ENCODE measurements around the gene PLEKHA8. TPM values are rescaled to one million over a fixed set of nuclear protein-coding genes. Genes with fewer than 3 reads are reported as not detected.

PLEKHA8 gene
- total RNA-seq, 1 experiment from 2014 or later: 38.1 TPM

DNA sequence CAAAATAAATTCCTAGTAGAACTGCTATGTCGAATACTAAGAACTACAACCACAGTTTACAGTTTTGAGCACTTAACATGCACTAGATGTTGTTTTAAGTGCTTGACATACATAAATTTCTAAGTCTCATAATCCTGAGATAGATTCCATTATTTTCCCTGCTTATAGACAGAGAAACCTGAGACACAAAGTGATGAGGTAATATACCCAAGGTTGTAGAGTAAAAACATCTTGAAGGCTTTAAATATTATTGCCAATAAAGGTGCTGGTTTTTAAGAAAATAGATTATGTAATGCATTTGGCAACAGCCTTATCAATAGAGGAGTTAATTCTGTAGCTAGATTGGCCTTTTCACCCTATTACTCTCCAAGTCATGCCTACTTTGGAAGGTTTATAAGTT lies 48.2 kb downstream of the PLEKHA8 start:
- H3K9me3 Mint-ChIP-seq: no peaks in the 10 kb centered on the region
- ChIA-PET CTCF (interaction anchor here (1.0 kb wide), 1 partner anchor 155 kb away, joined by 3 read pairs; no protein-coding TSS in a partner anchor), POLR2A (no interaction called here)
- H3K27me3 Mint-ChIP-seq (ENCODE audit: low read depth): no peaks in the 10 kb centered on the region
- no peak overlapping the region for H3K4me3 Mint-ChIP-seq
- DNase-seq (ENCODE audit: low spot score): no peak
- ATAC-seq: no peak
- peaks cover 18% of the 10 kb centered on the region for H3K4me1 Mint-ChIP-seq
- H3K36me3 Mint-ChIP-seq: peaks cover 18% of the 10 kb centered on the region
- H3K27ac Mint-ChIP-seq: no peak overlapping the region
- TF ChIP-seq, protein P1, sequence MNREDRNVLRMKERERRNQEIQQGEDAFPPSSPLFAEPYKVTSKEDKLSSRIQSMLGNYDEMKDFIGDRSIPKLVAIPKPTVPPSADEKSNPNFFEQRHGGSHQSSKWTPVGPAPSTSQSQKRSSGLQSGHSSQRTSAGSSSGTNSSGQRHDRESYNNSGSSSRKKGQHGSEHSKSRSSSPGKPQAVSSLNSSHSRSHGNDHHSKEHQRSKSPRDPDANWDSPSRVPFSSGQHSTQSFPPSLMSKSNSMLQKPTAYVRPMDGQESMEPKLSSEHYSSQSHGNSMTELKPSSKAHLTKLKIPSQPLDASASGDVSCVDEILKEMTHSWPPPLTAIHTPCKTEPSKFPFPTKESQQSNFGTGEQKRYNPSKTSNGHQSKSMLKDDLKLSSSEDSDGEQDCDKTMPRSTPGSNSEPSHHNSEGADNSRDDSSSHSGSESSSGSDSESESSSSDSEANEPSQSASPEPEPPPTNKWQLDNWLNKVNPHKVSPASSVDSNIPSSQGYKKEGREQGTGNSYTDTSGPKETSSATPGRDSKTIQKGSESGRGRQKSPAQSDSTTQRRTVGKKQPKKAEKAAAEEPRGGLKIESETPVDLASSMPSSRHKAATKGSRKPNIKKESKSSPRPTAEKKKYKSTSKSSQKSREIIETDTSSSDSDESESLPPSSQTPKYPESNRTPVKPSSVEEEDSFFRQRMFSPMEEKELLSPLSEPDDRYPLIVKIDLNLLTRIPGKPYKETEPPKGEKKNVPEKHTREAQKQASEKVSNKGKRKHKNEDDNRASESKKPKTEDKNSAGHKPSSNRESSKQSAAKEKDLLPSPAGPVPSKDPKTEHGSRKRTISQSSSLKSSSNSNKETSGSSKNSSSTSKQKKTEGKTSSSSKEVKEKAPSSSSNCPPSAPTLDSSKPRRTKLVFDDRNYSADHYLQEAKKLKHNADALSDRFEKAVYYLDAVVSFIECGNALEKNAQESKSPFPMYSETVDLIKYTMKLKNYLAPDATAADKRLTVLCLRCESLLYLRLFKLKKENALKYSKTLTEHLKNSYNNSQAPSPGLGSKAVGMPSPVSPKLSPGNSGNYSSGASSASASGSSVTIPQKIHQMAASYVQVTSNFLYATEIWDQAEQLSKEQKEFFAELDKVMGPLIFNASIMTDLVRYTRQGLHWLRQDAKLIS (CRISPR knock-in tag; IDR thresholded peaks at IDR 0.05; ENCODE audit: borderline replicate concordance): no peak
- no peak for TF ChIP-seq ZNF219 (CRISPR knock-in tag; IDR thresholded peaks at IDR 0.05; ENCODE audit: borderline replicate concordance)
- no peak for TF ChIP-seq MXD4 (CRISPR knock-in tag; IDR thresholded peaks at IDR 0.05; ENCODE audit: borderline replicate concordance)
- TF ChIP-seq, protein P2, sequence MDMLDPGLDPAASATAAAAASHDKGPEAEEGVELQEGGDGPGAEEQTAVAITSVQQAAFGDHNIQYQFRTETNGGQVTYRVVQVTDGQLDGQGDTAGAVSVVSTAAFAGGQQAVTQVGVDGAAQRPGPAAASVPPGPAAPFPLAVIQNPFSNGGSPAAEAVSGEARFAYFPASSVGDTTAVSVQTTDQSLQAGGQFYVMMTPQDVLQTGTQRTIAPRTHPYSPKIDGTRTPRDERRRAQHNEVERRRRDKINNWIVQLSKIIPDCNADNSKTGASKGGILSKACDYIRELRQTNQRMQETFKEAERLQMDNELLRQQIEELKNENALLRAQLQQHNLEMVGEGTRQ (CRISPR knock-in tag; IDR thresholded peaks at IDR 0.05): no peak
- TF ChIP-seq ZNF423 (CRISPR knock-in tag; IDR thresholded peaks at IDR 0.05): no peak
- TF ChIP-seq, protein P3, sequence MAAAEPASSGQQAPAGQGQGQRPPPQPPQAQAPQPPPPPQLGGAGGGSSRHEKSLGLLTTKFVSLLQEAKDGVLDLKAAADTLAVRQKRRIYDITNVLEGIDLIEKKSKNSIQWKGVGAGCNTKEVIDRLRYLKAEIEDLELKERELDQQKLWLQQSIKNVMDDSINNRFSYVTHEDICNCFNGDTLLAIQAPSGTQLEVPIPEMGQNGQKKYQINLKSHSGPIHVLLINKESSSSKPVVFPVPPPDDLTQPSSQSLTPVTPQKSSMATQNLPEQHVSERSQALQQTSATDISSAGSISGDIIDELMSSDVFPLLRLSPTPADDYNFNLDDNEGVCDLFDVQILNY (CRISPR knock-in tag; IDR thresholded peaks at IDR 0.05): no peak
- TF ChIP-seq TEAD1 (CRISPR knock-in tag; IDR thresholded peaks at IDR 0.05): no peak
- no peak for TF ChIP-seq NR3C1 (CRISPR knock-in tag; conservative IDR thresholded peaks at IDR 0.05; ENCODE audit: low read depth)
- TF ChIP-seq, protein P4, sequence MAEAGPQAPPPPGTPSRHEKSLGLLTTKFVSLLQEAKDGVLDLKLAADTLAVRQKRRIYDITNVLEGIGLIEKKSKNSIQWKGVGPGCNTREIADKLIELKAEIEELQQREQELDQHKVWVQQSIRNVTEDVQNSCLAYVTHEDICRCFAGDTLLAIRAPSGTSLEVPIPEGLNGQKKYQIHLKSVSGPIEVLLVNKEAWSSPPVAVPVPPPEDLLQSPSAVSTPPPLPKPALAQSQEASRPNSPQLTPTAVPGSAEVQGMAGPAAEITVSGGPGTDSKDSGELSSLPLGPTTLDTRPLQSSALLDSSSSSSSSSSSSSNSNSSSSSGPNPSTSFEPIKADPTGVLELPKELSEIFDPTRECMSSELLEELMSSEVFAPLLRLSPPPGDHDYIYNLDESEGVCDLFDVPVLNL (CRISPR knock-in tag; IDR thresholded peaks at IDR 0.05; ENCODE audit: borderline replicate concordance, low read depth): no peak
- TF ChIP-seq, protein P5, sequence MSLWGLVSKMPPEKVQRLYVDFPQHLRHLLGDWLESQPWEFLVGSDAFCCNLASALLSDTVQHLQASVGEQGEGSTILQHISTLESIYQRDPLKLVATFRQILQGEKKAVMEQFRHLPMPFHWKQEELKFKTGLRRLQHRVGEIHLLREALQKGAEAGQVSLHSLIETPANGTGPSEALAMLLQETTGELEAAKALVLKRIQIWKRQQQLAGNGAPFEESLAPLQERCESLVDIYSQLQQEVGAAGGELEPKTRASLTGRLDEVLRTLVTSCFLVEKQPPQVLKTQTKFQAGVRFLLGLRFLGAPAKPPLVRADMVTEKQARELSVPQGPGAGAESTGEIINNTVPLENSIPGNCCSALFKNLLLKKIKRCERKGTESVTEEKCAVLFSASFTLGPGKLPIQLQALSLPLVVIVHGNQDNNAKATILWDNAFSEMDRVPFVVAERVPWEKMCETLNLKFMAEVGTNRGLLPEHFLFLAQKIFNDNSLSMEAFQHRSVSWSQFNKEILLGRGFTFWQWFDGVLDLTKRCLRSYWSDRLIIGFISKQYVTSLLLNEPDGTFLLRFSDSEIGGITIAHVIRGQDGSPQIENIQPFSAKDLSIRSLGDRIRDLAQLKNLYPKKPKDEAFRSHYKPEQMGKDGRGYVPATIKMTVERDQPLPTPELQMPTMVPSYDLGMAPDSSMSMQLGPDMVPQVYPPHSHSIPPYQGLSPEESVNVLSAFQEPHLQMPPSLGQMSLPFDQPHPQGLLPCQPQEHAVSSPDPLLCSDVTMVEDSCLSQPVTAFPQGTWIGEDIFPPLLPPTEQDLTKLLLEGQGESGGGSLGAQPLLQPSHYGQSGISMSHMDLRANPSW (CRISPR knock-in tag; conservative IDR thresholded peaks at IDR 0.05; ENCODE audit: low read depth): no peak
- TF ChIP-seq, protein P6, sequence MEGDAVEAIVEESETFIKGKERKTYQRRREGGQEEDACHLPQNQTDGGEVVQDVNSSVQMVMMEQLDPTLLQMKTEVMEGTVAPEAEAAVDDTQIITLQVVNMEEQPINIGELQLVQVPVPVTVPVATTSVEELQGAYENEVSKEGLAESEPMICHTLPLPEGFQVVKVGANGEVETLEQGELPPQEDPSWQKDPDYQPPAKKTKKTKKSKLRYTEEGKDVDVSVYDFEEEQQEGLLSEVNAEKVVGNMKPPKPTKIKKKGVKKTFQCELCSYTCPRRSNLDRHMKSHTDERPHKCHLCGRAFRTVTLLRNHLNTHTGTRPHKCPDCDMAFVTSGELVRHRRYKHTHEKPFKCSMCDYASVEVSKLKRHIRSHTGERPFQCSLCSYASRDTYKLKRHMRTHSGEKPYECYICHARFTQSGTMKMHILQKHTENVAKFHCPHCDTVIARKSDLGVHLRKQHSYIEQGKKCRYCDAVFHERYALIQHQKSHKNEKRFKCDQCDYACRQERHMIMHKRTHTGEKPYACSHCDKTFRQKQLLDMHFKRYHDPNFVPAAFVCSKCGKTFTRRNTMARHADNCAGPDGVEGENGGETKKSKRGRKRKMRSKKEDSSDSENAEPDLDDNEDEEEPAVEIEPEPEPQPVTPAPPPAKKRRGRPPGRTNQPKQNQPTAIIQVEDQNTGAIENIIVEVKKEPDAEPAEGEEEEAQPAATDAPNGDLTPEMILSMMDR (IDR thresholded peaks at IDR 0.05): no peak
- TF ChIP-seq, protein P7, sequence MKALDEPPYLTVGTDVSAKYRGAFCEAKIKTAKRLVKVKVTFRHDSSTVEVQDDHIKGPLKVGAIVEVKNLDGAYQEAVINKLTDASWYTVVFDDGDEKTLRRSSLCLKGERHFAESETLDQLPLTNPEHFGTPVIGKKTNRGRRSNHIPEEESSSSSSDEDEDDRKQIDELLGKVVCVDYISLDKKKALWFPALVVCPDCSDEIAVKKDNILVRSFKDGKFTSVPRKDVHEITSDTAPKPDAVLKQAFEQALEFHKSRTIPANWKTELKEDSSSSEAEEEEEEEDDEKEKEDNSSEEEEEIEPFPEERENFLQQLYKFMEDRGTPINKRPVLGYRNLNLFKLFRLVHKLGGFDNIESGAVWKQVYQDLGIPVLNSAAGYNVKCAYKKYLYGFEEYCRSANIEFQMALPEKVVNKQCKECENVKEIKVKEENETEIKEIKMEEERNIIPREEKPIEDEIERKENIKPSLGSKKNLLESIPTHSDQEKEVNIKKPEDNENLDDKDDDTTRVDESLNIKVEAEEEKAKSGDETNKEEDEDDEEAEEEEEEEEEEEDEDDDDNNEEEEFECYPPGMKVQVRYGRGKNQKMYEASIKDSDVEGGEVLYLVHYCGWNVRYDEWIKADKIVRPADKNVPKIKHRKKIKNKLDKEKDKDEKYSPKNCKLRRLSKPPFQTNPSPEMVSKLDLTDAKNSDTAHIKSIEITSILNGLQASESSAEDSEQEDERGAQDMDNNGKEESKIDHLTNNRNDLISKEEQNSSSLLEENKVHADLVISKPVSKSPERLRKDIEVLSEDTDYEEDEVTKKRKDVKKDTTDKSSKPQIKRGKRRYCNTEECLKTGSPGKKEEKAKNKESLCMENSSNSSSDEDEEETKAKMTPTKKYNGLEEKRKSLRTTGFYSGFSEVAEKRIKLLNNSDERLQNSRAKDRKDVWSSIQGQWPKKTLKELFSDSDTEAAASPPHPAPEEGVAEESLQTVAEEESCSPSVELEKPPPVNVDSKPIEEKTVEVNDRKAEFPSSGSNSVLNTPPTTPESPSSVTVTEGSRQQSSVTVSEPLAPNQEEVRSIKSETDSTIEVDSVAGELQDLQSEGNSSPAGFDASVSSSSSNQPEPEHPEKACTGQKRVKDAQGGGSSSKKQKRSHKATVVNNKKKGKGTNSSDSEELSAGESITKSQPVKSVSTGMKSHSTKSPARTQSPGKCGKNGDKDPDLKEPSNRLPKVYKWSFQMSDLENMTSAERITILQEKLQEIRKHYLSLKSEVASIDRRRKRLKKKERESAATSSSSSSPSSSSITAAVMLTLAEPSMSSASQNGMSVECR (CRISPR knock-in tag; IDR thresholded peaks at IDR 0.05; ENCODE audit: borderline replicate concordance): no peak
- TF ChIP-seq, protein P8, sequence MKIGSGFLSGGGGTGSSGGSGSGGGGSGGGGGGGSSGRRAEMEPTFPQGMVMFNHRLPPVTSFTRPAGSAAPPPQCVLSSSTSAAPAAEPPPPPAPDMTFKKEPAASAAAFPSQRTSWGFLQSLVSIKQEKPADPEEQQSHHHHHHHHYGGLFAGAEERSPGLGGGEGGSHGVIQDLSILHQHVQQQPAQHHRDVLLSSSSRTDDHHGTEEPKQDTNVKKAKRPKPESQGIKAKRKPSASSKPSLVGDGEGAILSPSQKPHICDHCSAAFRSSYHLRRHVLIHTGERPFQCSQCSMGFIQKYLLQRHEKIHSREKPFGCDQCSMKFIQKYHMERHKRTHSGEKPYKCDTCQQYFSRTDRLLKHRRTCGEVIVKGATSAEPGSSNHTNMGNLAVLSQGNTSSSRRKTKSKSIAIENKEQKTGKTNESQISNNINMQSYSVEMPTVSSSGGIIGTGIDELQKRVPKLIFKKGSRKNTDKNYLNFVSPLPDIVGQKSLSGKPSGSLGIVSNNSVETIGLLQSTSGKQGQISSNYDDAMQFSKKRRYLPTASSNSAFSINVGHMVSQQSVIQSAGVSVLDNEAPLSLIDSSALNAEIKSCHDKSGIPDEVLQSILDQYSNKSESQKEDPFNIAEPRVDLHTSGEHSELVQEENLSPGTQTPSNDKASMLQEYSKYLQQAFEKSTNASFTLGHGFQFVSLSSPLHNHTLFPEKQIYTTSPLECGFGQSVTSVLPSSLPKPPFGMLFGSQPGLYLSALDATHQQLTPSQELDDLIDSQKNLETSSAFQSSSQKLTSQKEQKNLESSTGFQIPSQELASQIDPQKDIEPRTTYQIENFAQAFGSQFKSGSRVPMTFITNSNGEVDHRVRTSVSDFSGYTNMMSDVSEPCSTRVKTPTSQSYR (CRISPR knock-in tag; IDR thresholded peaks at IDR 0.05): no peak
- TF ChIP-seq, protein P9, sequence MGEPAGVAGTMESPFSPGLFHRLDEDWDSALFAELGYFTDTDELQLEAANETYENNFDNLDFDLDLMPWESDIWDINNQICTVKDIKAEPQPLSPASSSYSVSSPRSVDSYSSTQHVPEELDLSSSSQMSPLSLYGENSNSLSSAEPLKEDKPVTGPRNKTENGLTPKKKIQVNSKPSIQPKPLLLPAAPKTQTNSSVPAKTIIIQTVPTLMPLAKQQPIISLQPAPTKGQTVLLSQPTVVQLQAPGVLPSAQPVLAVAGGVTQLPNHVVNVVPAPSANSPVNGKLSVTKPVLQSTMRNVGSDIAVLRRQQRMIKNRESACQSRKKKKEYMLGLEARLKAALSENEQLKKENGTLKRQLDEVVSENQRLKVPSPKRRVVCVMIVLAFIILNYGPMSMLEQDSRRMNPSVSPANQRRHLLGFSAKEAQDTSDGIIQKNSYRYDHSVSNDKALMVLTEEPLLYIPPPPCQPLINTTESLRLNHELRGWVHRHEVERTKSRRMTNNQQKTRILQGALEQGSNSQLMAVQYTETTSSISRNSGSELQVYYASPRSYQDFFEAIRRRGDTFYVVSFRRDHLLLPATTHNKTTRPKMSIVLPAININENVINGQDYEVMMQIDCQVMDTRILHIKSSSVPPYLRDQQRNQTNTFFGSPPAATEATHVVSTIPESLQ (CRISPR knock-in tag; IDR thresholded peaks at IDR 0.05): no peak
- no peak for TF ChIP-seq ETV6 (CRISPR knock-in tag; IDR thresholded peaks at IDR 0.05)
